Epithelial cell of esophagus (primary cell): ENCODE data around the gene ANAPC15.
A peak's percentile ranks its signal among the peaks of the same experiment; 100 is the strongest.
"Not testable (repeated sequence)": the region's sequence is repeated elsewhere in the genome, so short reads cannot be mapped to it uniquely, and the experiment has no call there.

Experiments used
- DNase-seq: peaks from one replicate; pipeline ENCODE4 v3.0.0; 2010; ENCODE audit warnings: low read depth
- H3K4me3 ChIP-seq: 2 replicates; pipeline ENCODE4 v1.5.1; 2011; ENCODE audit warnings: mild to moderate bottlenecking, low read length, control low read depth
- TF ChIP-seq, protein P1 (sequence below): IDR thresholded peaks from 2 replicates; pipeline ENCODE4 v1.5.1; 2011; ENCODE audit warnings: low read depth, mild to moderate bottlenecking, low read length, control low read depth, inconsistent platforms; ENCODE audit not compliant: insufficient read depth; ENCODE audit errors: missing control alignments

The ANAPC15 gene

DNA sequence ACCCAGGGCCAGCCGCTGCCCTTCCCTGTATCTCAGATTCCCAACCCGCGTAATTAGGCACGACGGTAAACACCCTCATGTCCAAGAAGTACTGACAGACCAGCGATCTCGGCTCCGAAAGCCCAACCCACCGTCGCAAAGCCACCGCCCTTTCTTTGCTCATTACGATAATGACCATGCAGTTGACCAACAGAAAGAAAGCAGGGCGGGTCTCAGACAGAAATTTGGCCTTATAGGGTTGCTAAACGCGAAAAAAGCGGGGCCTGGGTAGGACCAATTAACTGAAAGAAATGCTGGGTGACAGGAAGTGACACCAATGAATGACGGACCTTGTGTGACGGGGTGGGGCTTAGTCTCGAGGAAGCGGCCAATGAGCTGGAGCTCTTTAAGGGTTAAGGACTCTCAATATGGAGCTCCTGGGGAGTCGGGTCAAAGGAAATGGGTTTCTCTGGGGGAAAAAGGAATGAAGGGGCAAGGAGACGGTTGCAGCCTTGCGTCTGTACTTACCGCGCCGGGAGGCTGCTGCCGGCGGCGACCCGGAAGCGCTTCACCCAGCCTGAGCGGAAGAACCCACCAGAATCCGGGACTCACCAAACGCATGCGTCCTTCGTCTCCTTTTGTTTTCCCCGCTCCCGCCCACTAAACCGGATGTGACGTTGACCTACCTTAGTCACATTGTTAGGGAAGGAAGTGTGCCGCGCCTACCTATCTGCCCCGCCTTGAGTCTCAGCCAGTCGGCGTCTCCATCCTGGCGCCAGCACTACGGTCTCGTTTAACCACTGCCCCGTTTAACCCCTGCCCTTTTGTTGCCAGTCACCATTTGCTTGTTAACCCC is at the start of gene ANAPC15:
Gene ANAPC15, minus strand, starts transcription at position 553 of the 835 bp plus-strand sequence. CDS start 1,419 bp downstream, outside the sequence.
- TF ChIP-seq, protein P1, sequence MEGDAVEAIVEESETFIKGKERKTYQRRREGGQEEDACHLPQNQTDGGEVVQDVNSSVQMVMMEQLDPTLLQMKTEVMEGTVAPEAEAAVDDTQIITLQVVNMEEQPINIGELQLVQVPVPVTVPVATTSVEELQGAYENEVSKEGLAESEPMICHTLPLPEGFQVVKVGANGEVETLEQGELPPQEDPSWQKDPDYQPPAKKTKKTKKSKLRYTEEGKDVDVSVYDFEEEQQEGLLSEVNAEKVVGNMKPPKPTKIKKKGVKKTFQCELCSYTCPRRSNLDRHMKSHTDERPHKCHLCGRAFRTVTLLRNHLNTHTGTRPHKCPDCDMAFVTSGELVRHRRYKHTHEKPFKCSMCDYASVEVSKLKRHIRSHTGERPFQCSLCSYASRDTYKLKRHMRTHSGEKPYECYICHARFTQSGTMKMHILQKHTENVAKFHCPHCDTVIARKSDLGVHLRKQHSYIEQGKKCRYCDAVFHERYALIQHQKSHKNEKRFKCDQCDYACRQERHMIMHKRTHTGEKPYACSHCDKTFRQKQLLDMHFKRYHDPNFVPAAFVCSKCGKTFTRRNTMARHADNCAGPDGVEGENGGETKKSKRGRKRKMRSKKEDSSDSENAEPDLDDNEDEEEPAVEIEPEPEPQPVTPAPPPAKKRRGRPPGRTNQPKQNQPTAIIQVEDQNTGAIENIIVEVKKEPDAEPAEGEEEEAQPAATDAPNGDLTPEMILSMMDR: no peak
- H3K4me3 ChIP-seq: peak within 1 kb of the TSS; percentile 88

DNA sequence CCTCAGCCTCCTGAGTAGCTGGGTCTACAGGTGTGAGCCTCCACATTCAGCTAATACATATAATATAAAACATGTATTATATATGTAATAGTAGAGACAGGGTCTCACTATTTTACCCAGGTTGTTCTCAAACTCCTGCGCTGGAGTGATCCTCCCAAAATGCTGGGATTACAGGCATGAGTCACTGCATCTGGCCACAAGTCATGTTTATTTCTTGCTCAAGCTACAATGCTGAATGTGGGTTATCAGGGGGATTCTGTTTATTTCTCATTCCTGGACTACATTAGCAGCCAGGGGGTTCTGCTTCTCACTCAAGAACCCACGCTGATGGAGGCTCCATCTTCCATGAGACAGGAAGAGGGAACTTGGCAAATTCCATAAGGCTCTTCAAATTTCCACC is 47.8 kb upstream of the ANAPC15 start:
- H3K4me3 ChIP-seq: no peak overlapping the region
- TF ChIP-seq, protein P1: no peak
- no peak for DNase-seq

More for the DNA sequence above, at the start of gene ANAPC15:
- peak; percentile 100 for DNase-seq

DNA sequence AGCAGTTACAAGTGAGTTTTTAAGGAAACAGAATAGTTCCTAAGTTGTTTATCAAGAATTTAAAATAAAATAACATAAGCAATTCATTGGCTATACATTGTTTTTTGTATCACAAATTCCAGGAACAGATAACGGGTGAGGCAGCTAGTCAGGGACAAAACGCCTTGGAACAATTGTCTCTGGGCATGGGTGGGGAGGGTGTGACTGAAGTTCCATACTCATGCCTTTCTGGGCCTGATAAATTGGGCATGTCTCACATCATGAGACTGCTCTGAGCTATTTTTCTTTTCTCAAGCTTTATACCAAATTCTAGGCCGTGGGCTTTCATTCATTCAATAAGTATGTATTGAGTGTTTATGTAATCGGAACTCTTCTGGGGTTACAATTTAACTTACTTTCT is 44.6 kb upstream of the ANAPC15 start:
- TF ChIP-seq, protein P1: no peak
- DNase-seq: peak; percentile 24
- no peak overlapping the region for H3K4me3 ChIP-seq

DNA sequence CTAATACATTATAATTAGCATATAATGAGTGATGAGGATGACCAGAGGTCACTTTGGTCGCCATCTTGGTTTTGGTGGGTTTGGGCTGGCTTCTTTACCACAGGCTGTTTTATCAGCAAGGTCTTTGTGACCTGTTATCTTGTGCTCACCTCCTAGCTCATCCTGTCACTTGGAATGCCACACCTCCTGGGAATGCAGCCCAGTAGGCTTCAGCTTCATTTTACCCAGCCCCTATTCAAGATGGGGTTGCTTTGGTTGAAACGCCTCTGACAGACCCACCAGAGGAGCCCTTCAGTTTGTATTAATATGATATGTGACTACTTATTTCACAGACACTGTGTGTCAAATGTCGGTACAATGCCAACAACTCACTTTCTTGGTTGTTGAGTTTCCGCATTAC is 43.3 kb upstream of the ANAPC15 start:
- no peak for DNase-seq
- H3K4me3 ChIP-seq: no peak overlapping the region

DNA sequence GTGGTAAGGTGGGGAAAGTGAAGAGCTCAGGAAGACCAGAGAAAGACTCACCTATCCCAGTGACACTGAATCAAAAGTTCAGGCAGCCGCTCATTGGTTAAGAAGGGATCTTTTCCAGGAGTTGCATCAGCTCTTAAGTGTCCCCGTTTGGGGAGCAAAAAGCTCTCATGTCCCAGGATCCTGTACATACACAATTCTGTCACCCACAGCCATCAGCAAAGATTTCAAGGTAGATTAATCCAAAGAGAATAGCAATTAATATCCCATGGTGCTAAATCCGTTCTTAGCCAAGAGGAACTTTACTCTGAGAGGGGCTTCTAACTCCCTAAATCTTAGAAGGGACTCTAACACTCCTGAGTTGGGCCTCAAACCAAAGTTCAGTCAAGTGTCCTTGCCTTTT is 42.3 kb upstream of the ANAPC15 start:
- no peak overlapping the region for H3K4me3 ChIP-seq
- no peak for DNase-seq
- TF ChIP-seq, protein P1: no peak

More for the DNA sequence above, 43.3 kb upstream of the ANAPC15 start:
- TF ChIP-seq, protein P1: no peak

DNA sequence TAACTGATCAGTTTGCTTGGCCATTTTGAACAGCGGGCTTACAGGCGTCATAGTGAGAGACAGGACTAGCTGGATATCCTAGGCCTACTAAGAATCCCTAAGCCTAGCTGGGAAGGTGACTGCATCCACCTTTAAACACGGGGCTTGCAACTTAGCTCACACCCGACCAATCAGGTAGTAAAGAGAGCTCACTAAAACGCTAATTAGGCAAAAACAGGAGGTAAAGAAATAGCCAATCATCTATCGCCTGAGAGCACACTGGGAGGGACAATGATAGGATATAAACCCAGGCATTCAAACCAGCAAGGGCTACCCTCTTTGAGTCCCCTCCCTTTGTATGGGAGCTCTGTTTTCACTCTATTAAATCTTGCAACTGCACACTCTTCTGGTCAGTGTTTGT is 41.4 kb upstream of the ANAPC15 start:
- H3K4me3 ChIP-seq, DNase-seq: not testable (repeated sequence)

DNA sequence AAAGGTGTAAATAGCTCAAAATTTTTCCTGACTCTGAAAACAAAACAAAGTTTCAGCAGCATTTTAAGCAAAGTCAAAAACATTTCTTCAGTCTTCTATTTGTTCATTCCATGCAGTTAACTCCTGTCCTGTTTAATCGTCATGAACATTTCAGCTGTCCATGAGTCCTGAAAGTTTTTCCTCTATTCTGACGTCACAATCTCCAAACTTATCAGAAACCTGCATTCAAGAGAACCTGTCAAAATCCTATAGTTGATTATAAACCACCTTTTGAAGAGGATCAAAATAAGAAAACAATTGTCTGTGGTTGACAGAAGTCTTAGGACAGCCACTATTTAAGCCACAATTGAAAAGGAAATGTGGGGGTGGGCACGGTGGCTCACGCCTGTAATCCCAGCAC is 38.4 kb upstream of the ANAPC15 start:
- DNase-seq: no peak
- H3K4me3 ChIP-seq: no peak overlapping the region
- TF ChIP-seq, protein P1: no peak
